ENCODE data around the gene PIP4K2C.

The PIP4K2C gene

GRCh38 chr12:57590864-57591781 lies at the start of gene PIP4K2C:
Gene PIP4K2C, plus strand, starts transcription at chr12:57591192. Its CDS starts 98 bp downstream, at chr12:57591290.
- DNase-seq (ENCODE audit: low read depth), result peak; percentile 67

DNA sequence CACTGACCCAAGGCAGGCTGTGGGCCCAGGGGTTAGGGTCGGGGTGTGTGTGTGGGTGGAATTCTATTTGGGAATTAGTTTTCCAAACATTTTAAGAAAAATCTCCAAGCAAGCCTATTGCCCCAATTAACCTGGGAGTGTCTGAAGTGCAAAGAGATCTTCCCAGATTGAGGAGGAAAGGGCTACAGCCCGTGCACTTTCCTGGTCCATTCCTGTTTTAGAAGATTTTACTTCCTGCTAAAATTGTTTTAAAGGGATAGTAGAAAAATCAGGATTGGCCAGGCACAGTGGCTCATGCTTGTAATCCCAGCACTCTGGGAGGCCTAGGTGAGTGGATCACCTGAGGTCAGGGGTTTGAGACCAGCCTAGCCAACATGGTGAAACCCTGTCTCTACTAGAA lies 49.3 kb upstream of the PIP4K2C start:
- no peak for DNase-seq (ENCODE audit: low read depth)

DNA sequence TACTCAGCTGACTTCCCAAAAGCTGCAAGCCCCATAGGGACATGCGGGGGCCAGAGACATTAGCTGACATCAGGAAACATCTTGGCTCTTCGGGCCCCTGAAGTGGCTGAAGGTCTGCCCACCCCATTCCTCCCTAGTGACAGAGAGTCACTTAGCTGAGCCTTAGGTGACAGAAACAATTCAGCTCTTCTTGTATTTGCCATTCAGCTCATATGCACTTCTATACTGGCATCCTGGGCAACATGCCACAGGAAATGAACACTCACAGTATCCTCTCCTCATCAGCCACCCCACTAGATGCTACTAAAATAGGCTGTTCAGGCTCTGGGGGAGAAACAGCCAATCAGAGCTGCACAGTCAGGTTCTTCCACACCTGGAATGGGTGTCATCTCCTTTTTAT lies 47.4 kb upstream of the PIP4K2C start:
- DNase-seq (ENCODE audit: low read depth), result peak; percentile 58

DNA sequence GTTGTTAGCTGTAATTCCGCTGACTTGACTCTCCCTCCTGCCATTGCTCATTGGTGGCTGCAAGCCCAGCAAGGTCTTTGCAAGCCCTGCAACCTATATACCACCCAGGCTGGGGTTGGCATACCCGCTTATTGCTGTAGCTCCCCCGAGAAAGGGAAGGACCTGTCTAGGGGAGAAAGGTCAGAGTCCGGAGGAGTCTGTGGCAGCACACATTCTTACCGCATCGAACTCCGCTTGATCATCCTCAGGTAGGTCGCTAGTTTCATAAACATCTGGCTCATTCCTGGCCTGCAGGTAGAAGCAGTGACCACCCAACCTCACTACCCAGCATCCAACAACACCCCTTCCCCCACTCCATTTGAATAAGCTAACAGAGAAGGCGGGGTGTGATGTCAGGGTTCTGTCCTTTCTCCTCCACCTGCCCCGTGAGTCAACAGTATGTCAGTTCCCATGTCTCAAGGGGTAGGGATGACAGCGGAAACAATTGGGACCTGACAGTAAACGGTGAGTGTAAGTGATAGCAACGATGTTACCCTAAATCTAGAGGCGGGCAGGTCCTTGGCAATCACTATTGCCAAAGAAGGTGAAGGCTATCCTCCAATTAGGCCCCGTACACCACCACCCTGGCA lies 45.1 kb upstream of the PIP4K2C start:
- no peak for DNase-seq (ENCODE audit: low read depth)

GRCh38 chr12:57546438-57547287 lies 44.3 kb upstream of the PIP4K2C start, which contains the start of gene DCTN2:
Gene DCTN2, minus strand, starts transcription at chr12:57547192. Its CDS starts 129 bp downstream, at chr12:57547063.
- DNase-seq (ENCODE audit: low read depth), result peak; percentile 99

DNA sequence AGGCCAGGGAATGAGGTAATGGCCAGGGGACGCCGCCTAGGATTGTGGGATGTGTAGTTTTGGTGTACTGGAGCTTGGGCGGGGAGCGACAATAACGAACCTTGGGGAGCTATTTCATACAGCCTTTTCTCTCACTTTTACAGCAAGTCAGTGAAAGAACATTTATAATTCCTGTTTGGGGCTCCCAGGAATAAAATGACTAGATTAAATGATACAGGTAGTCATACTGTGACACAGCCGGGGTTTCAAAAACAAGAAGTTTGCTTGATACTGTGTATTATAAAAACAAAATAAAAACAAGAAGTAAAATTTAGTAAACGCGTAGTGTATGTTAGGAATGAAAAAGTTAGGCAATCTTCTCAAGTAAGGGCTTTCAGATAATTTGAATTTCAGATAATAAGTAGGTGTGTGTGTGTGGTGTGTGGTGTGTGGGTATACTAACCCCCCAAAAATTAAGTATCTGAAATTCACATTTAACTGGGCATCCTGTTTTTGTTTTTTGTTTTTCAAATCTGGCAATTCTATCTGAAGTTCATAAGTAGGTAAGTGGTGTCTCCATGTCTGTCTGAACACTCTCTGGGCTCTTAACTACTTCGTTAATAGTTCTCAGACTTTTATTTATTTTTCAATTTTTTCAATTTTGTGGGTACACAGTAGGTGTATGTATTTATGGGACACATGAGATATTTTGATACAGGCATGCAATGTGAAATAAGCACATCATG lies 43.5 kb upstream of the PIP4K2C start:
- DNase-seq (ENCODE audit: low read depth), result no peak

DNA sequence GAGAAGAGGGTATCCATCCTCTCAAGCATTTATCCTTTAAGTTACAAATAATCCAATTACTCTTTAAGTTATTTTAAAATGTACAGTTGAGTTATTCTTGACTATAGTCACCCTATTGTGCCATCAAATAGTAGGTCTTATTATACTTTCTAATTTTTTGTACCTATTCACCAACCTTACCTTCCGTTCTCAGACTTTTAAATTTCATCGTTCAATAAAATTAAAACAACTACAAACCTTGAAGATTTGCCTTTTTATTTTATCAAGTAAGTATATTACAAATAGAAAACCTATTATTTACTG lies 43.0 kb upstream of the PIP4K2C start:
- DNase-seq (ENCODE audit: low read depth), result no peak

GRCh38 chr12:57548488-57548887 lies 42.5 kb upstream of the PIP4K2C start:
- DNase-seq (ENCODE audit: low read depth), result no peak

DNA sequence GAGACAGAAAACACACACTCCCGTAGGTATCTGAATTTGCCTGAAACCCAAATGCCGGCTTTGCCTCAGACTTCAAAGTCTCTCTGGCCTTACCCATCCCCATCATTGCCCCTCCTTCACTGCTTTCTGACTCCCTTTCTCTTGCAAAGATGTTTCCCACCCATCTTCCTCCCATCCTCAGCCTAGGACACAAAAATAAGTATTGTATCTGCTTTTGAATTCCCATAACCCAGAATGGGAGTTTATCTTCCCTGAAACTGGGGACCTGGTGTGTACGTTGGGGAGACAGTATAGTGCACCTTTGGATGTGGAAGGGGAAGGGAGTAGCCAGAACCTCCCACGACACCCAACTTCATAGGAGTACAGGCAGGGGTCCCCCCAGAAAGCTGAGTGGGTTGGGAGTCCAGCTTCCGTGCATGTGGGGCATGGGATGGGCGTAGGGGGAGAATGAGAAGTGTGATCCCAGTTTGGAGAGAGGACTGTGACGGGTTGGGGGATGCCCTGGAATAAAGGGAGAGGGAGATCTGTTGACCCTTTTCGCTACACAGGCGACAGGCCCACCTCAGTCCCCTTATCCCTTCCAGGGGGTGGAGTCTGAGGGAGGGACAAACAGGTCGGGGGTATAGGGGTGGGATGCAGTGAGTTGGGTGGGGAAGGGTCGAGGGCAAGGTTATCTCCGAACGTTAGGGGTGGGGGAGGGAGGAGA lies 41.6 kb upstream of the PIP4K2C start:
- DNase-seq (ENCODE audit: low read depth), result no peak

GRCh38 chr12:57549909-57550640 lies 40.9 kb upstream of the PIP4K2C start, which contains the start of gene KIF5A:
Gene KIF5A, plus strand, starts transcription at chr12:57550044. Its CDS starts 228 bp downstream, at chr12:57550272.
- DNase-seq (ENCODE audit: low read depth), result peak; percentile 39

DNA sequence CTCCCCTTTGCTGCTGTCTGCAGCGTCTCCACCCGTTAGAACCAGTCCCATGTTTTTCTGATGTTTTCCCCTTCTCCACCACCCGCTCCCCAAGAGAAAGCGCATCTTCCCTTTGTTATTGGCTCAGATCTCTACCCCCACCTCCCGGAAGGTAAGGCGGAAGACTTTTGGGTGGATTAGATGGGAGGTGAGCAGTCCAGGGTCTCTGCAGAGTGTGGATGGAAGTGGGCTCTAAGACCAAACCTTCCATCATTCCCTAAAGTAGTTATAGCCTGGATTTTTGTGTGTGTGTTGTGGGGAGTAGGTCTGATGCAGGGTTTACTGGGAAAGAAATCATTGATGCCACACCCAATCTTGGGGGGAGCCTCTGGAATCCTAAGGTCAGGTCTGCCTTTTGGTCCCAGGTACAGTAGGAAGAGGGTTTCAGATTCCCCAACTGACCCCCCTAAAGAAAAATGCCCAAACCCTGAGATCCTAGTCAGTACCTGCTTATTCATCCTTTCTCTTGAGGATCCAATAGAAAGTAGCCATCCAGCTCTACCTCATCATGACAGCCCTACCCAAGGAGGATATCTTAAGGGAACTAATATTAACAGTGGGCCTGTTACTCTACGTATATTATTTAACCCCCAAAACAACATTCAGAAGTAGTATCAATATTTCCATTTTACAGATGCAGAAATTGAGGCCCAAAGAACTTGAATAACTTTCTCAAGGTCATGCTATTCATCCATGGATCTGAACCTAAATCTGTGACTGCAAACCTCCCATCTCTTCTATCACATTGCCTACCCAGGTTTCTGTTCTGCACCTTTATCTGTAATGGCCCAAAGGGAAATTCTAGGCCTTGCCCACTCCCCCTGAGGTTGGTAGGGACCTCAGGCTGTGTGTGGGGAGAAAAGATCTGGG lies 40.1 kb upstream of the PIP4K2C start:
- DNase-seq (ENCODE audit: low read depth), result no peak

DNA sequence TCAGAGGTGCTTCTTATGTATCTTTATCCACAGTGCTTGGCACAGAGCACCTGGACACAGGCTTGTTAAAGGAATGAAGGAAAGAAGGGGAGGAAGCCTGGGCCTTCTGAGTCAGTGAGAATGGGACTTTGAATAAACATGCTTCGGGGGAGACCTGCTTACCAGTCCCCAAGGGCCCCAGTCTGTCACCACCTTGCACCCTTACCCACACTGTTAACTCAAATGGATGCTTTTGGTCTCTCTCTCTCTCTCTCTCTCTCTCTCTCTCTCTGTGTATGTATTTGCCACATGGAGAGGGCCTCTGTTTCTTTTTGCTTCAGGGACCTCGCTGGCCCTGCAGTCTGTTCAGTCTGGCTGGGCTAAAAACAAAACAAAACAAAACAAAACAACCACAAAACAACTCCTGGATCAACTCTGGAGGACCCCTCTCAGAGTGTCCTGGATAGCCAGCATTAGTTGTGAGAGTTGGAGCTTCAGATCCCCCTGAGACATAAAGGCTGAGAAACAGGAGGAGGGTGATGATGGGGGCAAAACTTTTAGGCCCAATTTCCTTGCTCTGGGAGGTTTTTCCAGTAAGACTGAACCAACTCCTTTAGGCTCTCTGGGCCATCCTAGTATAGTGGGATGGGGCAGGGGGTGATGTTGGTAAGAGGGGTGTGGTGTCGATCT lies 39.2 kb upstream of the PIP4K2C start:
- DNase-seq (ENCODE audit: low read depth), result no peak

DNA sequence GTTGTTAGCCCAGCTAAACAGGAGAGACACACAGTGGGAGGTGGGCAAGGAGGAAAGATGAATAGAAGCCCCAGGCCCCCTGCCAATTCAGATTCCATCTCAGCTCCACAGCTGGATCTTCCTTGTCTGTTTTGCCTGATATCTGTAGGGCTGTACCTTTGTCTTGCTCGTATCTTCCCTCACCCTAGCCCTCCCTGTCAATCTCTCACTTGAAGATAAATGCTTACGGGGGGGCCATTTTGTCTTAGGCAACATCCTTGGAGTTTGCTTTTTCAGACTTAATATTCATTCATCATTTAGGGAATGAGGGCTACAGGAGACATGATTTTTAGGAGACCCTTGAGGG lies 38.7 kb upstream of the PIP4K2C start:
- DNase-seq (ENCODE audit: low read depth), result no peak

GRCh38 chr12:57552835-57553313 lies 38.1 kb upstream of the PIP4K2C start:
- peak; percentile 78 for DNase-seq (ENCODE audit: low read depth)

- DNase-seq (ENCODE audit: low read depth), result no peak
These were observed 37.4 kb upstream of the PIP4K2C start for GRCh38 chr12:57553343-57554202.

GRCh38 chr12:57554453-57554852 lies 36.5 kb upstream of the PIP4K2C start:
- no peak for DNase-seq (ENCODE audit: low read depth)

DNA sequence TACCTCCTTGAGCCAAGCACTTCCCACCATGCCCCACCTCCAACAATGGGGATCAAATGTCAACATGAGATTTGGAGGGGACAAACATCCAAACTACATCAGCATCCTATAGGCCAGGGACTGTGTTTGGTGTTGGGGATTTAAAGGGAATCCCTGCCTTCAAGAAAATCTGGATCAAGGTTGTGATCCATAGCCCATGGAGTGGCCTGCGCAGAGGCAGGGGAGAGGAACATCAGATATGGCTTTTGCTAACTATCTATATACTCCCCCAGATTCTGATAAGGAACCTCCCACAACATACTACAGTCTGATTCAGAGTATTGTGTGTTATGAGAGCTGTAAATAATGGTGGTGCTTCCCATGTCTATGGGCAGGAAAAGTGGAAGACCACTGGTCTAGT lies 36.1 kb upstream of the PIP4K2C start:
- DNase-seq (ENCODE audit: low read depth), result no peak

DNA sequence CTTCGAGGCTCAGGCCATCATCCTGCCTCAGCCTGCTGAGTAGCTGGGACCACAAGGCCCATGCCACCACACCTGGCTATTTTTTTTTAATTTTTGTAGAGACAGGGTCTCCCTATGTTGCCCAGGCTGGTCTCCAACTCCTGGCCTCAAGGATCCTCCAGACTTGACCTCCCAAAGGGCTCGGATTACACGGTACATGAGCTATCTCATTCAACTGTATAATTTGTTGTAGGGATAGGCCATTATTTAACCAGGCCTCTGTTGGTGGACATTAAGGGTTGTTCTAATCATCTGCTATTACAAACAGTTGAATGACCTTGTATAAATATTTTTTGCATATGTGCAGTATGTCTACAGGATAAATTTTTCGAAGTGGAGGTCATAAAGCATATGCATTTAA lies 32.1 kb upstream of the PIP4K2C start:
- DNase-seq (ENCODE audit: low read depth), result no peak

Measured in EH (cell line).